T-helper 1 cell (primary cell): ENCODE data around the gene ZNF384.
"Not testable (repeated sequence)": the region's sequence is repeated elsewhere in the genome, so short reads cannot be mapped to it uniquely, and the experiment has no call there.

ENCODE experiments used
- DNase-seq, 5 donors: peaks; one replicate each; pipeline ENCODE4 v3.0.0-alpha.2; 2012 to 2020
- total RNA-seq, 4 donors: gene quantifications; one replicate each; lab custom pipeline; 2026; lab: John Stamatoyannopoulos, UW

Gene ZNF384
- total RNA-seq = 36.5 to 49.0 (median 40.4) reads per million in 4 donors

DNA sequence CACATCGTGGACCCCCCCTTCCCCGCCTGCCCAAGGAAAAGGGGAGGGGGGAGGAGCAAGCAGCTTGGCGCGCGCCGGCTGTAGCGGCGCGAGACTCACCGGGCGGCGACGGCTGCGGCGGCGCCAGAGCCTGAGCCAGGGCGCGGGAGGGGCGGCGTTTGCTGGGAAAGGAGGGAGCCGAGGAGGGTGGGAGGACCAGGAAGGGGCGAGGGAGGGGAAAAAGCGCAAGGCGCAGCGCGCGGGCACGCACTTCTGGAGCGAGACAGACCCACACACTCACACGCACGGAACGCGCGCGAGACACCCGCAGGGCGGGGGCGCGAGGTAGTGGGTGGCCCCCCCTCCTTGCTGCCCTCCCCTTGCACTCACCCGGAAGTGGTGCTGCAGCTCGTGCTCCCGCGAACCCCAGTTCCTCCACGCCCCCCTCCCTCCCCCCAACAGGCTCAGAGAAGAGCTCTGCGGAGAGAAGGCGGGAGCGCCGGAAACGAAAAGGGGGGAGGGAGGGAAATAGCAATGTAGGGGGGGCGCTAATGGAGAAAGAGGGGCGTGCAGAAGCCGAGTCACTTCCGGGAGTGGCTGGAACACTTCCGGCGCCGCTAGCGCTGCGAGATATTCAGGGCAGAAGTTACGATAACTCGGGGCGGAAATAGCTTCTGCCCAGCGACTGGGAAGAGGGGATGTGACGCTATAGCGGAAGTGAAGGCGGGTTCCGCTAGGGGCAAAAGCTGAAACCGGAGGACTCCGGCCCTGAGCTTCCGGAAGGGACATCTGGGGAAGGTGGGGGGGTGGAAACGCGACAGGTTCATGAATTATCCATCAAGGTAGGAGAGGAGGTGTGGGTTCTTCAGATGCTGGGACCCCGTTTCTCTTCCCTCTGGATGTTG, at the start of gene ZNF384:
Gene ZNF384 (minus strand): TSS at position 377 of the 884 bp plus-strand sequence. CDS start 9,855 bp downstream, outside the sequence.
- peak; percentile 92 to 99 (median 95) for DNase-seq

DNA sequence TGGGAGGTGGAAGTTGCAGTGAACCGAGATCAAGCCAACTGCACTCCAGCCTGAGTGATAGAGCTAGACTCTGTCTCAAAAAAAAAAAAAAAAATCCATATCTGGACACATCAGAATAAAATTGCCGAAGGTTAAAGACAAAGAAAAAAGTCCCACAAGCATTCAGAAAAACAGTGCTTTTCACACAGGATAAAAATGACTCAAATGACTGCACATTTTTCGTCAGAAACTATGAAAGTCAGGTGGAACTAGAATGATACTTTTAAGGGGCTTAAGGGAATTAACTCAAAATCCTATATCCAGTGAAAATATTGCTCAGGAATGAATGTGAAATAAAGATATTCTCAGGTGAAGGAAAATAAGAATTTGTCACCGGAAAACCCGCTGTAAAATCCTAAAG, 47.6 kb upstream of the ZNF384 start:
- DNase-seq = no peak

DNA sequence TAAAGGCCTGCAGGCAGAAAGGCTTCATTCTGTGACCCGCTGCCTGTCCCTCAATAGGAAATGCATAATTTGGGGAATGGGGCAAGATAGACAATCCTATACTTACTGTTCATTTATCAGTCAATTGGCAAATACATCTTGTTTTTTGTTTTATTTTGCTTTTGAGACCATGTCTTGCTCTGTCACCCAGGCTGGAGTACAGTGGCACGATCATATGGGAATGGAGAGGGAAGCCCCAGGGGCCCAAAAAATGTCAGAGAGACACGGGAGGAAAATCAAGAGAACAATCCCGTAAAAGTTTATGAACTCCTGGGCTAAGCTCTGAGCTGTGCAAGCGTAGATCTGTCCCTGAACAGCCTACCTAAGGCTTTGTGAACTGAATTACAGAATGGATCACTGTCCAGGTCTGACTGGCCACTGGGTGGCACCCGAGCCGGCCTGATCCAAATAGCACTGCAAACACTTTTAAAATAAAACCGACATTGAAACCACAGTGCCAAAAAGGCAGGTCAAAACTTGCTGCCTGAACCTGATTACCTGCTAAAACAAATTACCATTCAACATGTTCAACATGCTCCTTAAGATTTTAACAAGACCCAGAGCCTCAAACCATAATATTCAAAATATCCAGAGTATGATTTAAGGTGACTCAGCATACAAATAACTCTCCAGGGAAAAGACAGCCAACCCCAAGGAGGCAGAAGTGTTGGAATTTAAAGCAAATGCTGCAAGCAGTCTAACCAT, 46.4 kb upstream of the ZNF384 start:
- DNase-seq = peak in 2 of 5 donors; percentile 21 to 36

DNA sequence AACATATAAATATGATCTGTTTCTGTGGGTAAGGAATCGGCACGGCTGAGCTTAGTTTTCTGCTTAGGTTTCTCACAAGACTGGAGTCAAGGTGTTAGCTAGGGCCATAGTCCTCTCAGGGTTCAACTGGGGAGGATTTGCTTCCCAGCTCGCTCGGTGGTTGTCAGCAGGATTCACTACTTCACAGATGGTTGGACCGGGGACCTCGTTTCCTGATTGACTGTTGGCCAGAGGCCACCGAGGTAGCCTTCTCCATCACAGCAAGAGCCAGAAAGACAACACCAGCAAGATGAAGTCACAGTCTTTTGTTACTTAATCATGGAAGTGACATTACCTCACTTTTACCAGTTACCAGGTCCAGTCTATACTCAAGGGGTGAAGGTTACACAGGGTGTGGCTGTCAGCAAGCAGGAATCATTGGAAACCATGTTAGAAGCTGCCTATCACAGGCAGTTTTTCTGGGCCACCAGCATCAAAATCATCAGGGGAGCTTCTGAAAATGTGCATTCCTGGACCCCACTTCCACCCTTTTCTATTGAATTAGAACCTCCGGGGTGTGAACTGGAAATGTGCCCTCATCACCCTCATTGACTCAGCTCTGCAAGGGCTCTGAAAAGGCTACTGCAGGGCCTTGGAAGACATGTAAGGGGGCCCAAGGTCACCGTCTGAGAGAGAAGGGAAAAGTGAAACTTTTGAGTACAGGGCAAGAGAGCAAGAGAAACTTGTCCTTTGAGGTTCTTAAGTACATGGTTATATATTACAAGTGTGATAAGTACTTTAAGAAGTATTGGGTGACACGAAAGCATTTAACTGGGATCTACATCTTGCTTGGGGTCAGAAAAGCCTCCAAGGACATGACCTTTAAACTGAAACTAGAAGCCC, 45.6 kb upstream of the ZNF384 start:
- no peak for DNase-seq

DNA sequence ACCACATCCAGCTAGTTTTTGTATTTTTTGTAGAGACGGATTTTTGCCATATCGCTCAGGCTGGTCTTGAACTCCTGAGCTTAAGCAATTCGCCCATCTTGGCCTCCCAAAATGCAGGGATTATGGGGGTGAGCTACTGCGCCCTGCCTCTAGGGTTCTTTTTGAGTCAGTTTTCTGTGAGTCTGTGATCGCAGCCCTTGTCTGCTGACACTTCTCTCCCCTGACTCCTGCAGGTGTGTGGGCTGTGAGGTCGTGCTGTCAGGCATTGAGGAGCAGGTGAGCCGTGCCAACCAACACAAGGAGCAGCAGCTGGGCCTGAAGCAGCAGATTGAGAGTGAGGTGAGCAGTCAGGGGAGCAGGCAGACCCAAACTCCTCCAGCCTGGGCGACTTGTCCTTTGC, 41.0 kb upstream of the ZNF384 start:
- DNase-seq = no peak

DNA sequence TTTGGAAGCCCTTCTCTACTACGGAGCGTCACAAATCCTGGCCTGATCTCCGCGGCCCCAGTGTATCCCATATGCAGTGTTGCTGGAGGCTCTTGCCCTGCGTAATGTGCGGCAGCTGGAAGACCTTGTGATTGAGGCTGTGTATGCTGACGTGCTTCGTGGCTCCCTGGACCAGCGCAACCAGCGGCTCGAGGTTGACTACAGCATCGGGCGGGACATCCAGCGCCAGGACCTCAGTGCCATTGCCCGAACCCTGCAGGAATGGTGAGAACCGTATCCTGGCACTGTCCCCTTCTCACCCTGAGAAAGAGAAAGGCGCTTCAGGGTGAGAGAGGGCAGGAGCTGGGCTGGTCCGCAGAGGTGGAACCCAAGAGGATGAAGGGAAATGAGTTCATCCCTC, 40.0 kb upstream of the ZNF384 start:
- DNase-seq = no peak

DNA sequence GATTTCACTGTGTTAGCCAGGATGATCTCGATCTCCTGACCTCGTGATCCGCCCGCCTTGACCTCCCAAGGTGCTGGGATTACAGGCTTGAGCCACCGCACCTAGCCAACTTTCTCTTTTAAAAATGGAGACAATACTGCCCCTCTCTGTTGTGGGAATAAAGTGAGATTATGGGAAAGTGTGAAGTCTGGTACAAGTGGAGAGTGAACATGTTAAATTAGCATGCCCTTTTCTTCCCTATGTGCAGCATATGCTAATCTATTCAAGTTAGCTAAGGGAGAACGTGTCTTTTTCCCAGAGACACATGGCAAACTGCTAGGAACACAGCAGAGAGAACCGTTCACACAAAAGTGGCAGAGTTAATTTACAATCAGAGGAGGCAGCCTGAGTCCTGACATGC, 36.2 kb upstream of the ZNF384 start:
- DNase-seq = no peak

DNA sequence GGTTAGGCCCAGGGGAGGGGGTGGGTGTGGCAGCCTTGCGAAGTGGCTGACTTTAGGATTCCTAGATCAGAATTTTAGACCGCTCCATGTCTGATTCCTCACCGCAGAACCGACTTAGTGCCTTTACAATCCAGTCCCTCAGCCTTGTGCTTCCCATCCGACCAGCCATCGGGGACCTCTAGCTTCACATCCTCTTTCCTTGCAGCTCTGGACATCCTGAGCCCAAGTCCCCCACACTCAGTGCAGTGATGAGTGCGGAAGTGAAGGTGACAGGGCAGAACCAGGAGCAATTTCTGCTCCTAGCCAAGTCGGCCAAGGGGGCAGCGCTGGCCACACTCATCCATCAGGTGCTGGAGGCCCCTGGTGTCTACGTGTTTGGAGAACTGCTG, 35.2 kb upstream of the ZNF384 start:
- DNase-seq = peak in 1 of 5 donors; percentile 5

DNA sequence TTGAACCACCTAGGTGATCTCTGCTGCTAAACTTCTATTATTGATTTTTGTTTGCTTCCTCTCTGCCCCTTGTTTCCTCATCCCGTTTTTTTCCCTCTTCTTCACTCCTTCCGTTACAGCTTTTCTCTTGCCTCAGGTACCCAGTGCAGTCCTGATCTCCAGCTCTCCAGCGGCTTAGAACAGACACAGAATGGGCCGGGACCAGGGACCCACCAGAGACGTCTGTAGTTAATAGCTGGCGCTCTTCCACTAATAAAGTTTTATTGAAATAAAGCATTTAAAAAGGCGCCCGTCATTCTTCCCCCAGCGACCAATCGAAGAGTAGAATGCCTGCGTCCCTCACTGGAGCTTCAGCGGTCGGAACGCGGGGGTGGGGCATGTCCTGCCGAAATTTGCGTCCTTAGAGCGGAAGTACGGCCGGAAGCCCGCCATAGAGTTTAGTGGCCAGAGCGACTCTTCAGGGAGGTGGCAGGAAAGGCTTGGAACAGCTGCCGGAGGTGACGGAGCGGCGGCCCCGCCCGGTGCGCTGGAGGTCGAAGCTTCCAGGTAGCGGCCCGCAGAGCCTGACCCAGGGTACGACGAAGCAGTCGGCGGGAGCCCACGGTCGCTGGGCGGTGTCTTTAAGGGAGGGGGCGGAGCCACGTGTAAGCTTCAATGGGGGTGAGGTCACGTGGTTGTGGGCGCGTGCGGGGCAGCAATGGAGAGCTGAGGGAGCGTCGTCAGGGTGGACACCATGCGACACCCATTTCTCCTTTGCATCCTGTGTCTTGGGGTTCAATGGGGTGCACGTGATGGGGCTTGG, 34.6 kb upstream of the ZNF384 start, which contains the start of gene COPS7A:
Gene COPS7A (plus strand): TSS at position 440 of the 802 bp plus-strand sequence. CDS start 611 bp downstream, outside the sequence.
- DNase-seq = peak; percentile 86 to 99 (median 89)

DNA sequence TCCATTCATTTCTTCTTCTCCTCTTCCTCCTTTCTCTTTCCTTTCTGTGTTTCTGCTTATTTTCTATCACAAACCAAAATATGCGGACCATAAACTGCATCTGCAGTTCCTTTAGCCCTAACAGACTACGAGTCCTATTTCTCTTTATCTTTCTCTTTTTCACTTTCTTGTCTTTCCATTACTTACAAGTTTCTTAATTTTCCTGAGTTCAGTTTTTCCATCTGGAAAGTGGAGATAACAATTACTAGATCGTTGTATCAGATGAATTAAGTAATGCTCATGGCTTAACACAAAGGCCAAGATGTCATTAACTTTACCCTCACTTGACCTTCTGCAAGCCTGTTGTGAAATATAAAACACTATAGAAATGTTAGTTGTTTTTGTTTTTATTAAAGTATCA, 33.7 kb upstream of the ZNF384 start:
- DNase-seq = no peak

DNA sequence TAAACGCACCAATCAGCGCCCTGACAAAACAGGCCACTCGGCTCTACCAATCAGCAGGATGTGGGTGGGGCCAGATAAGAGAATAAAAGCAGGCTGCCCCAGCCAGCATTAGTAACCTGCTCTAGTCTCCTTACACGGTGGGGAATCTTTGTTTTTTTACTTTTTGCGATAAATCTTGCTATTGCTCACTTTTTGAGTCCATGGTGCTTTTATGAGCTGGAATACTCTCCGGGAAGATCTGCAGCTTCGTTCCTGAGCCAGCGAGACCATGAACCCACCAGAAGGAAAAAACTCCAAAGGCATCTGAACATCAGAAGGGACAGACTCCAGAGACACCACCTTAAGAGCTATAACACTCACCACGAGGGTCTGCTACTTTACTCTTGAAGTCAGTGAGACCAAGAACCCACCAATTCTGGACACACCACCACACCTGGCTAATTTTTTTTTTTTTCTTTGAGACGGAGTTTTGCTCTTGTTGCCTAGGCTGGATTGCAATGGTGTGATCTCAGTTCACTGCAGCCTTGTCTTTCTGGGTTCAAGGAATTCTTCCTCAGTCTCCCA, 27.8 kb upstream of the ZNF384 start:
- no peak for DNase-seq

DNA sequence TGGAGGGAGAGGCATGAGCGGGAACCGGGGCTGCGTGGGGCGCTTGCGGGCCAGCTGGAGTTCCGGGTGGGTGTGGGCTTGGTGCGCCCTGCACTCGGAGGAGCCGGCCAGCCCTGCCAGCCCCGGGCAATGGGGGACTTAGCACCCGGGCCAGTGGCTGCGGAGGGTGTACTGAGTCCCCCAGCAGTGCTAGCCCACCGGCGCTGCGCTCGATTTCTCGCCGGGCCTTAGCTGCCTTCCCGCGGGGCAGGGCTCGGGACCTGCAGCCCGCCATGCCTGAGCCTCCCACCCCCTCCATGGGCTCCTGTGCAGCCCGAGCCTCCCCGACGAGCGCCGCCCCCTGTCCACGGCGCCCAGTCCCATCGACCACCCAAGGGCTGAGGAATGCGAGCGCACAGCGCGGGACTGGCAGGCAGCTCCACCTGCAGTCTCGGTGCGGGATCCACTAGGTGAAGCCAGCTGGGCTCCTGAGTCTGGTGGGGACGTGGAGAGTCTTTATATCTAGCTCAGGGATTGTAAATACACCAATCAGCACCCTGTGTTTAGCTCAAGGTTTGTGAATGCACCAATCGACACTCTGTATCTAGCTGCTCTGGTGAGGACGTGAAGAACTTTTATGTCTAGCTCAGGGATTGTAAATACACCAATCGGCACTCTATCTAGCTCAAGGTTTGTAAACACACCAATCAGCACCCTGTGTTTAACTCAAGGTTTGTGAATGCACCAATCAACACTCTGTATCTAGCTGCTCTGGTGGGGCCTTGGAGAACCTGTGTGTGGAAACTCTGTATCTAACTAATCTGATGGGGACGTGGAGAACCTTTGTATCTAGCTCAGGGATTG, 27.1 kb upstream of the ZNF384 start:
- not testable (repeated sequence) for DNase-seq

DNA sequence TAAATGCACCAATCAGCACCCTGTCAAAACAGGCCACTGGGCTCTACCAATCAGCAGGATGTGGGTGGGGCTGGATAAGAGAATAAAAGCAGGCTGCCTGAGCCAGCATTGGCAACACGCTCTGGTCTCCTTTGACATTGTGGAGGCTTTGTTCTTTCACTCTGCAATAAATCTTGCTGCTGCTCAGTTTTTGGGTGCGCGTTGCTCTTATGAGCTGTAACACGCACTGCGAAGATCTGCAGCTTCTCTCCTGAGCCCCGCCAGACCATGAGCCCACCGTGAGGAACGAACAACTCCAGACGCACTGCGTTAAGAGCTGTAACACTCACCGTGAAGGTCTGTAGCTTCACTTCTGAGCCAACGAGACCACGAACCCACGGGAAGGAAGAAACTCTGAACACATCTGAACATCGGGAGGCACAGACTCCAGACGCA, 19.8 kb upstream of the ZNF384 start:
- peak in 1 of 5 donors; percentile 24 for DNase-seq

DNA sequence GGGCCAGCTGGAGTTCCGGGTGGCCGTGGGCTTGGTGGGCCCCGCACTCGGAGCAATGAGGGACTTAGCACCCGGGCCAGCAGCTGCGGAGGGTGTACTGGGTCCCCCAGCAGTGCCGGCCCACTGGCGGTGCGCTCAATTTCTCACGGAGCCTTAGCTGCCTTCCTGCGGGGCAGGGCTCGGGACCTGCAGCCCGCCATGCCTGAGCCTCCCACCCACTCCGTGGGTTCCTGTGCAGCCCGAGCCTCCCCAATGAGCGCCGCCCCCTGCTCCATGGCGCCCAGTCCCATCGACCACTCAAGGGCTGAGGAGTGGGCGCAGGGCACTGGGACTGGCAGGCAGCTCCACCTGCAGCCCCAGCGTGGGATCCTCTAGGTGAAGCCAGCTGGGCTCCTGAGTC, 19.2 kb upstream of the ZNF384 start:
- DNase-seq = not testable (repeated sequence)

DNA sequence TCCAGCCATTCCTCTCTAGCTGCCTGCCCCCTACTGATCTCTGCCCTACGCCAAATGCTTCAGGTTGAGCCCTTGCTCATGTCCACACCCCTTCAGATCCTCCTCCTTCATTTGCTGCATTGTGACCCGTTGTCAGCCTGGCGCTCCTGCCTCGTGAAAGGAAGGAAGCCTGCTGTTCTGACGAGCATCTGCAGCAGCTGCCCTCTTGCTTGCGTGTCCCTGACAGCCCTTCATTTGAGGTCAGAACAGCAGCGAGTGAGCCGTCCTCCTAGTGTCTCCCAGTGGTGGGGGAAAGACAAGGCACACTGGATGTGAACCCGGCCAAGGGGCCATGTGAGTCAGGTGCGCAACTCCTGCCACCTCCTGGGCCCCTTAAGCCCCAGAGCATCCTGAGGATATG, 14.5 kb upstream of the ZNF384 start:
- no peak for DNase-seq

DNA sequence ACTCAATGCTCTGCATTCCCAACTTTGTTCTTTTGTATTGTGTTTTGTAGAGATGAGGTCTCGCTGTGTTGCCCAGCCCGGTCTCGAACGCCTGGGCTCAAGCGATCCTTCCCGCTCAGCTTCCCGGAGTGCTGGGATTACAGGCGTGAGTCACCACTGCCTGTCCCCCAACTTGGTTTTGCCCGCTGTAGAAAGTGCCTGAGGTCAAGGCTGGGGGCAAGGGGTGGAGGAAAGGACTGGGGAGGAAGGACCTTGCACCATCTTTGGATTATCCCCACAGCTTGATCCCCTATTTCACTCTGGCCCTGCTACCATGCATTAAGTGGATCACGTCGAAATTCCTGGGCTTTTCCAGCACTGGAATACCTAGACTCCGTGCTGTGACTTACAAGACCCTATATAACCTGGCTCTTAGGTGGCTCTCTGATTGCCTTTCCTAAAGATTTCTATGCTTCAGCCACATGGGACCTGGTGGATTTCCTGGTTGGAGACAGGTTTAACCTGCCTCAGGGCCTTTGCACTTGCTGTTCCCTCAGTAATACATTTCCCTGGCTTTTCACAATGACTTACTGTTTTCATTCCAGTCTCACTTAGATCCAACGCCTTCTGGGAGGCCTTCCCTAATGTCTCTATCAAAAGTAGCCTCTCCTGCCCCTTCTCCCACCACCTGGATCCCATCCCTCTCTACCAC, 12.0 kb upstream of the ZNF384 start:
- no peak for DNase-seq

DNA sequence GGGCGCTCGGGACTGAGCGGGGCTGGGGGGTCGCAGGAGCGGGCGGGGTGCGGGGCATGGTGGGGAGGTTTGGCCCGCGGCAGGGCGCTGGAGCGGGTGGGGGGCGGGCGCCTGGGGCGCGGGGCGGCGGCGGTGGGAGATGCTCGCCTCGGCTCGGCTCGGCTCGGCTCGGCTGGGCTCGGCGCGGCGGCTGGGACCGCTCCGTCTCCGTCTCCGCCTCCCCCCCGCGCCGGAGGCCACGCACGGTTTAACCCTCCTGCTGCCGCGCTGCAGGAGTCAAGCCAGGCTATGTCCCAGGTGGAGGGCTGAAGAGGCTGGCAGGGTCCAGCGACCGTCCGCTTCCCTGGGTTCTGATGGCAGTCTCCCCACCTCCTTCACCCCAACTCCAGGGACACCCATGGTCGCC, 11.5 kb upstream of the ZNF384 start, which contains the start of gene PIANP:
Gene PIANP (minus strand): TSS at position 170 of the 406 bp plus-strand sequence. CDS start 2,754 bp downstream, outside the sequence.
- DNase-seq = peak; percentile 20 to 58 (median 39)

DNA sequence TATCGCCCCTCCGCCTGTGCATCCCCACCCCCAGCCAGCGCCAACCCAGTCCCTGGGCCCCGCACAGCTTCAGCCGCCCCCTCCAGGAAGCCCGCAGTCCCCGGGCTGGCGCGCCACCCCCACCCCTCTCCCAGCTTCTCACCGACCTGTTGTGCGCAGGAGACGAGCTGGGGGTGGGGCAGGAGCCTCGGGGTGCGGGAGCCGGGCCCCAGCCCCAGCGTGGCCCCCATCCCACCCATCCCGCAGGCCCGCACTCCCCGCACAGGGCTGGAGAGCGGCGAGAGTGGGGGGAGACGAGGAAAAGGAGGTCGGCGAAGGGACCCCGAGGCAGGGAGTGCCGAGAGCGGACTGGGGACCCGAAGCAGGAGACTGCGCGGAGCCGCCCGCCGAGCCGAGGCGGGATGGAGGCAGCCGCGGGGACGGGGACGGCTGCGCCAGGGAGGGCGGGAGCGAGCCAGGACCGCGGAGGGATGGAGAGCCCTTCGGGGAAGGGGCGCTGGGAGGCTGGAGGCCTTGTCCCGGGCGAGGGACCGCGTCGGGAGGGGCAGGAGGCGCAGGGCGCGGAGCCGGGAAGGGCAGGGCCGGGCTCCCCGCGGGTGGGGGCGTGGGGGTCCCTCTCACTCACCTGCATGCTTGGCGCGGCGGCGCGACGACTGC, 10.9 kb upstream of the ZNF384 start:
- peak in 1 of 5 donors; percentile 8 for DNase-seq
